ENCODE measurements around the gene OPN1SW.

Gene OPN1SW

GRCh38 chr7:128775744-128776474 lies at the start of gene OPN1SW:
TSS of gene OPN1SW (minus strand) at chr7:128775794. CDS start at chr7:128775781, 13 bp downstream.
- DNase-seq (ENCODE audit: low read depth) = no peak

- no peak for DNase-seq (ENCODE audit: low read depth)
Measured at GRCh38 chr7:128821724-128822123, 46.1 kb upstream of the OPN1SW start.

GRCh38 chr7:128818694-128819093 lies 43.1 kb upstream of the OPN1SW start:
- DNase-seq (ENCODE audit: low read depth) = no peak

- no peak for DNase-seq (ENCODE audit: low read depth)
Measured at GRCh38 chr7:128815289-128815942, 39.8 kb upstream of the OPN1SW start.

- DNase-seq (ENCODE audit: low read depth) = no peak
Measured at GRCh38 chr7:128814499-128814898, 38.9 kb upstream of the OPN1SW start.

GRCh38 chr7:128812514-128813168 lies 37.0 kb upstream of the OPN1SW start:
- no peak for DNase-seq (ENCODE audit: low read depth)

- no peak for DNase-seq (ENCODE audit: low read depth)
Measured at GRCh38 chr7:128811631-128812430, 36.2 kb upstream of the OPN1SW start.

GRCh38 chr7:128810997-128811396 lies 35.4 kb upstream of the OPN1SW start:
- DNase-seq (ENCODE audit: low read depth) = no peak

GRCh38 chr7:128810473-128810872 lies 34.9 kb upstream of the OPN1SW start:
- no peak for DNase-seq (ENCODE audit: low read depth)

GRCh38 chr7:128809363-128809762 lies 33.8 kb upstream of the OPN1SW start:
- no peak for DNase-seq (ENCODE audit: low read depth)

- DNase-seq (ENCODE audit: low read depth) = no peak
Measured at GRCh38 chr7:128807191-128807590, 31.6 kb upstream of the OPN1SW start.

GRCh38 chr7:128805225-128805624 lies 29.6 kb upstream of the OPN1SW start:
- DNase-seq (ENCODE audit: low read depth) = no peak

- DNase-seq (ENCODE audit: low read depth) = no peak
Measured at GRCh38 chr7:128804484-128804883, 28.9 kb upstream of the OPN1SW start.

- no peak for DNase-seq (ENCODE audit: low read depth)
Measured at GRCh38 chr7:128801667-128802418, 26.2 kb upstream of the OPN1SW start.

- no peak for DNase-seq (ENCODE audit: low read depth)
Measured at GRCh38 chr7:128801003-128801402, 25.4 kb upstream of the OPN1SW start.

- DNase-seq (ENCODE audit: low read depth) = no peak
Measured at GRCh38 chr7:128800567-128800966, 25.0 kb upstream of the OPN1SW start.

GRCh38 chr7:128799451-128799850 lies 23.9 kb upstream of the OPN1SW start:
- DNase-seq (ENCODE audit: low read depth) = no peak

GRCh38 chr7:128796327-128796726 lies 20.7 kb upstream of the OPN1SW start:
- DNase-seq (ENCODE audit: low read depth) = peak; percentile 42

- no peak for DNase-seq (ENCODE audit: low read depth)
Measured at GRCh38 chr7:128795129-128795528, 19.5 kb upstream of the OPN1SW start.

GRCh38 chr7:128794436-128794835 lies 18.8 kb upstream of the OPN1SW start:
- no peak for DNase-seq (ENCODE audit: low read depth)

GRCh38 chr7:128794020-128794419 lies 18.4 kb upstream of the OPN1SW start:
- DNase-seq (ENCODE audit: low read depth) = no peak

- DNase-seq (ENCODE audit: low read depth) = no peak
Measured at GRCh38 chr7:128793181-128793547, 17.6 kb upstream of the OPN1SW start.

Data from fibroblast of gingiva (primary cell).